Mucosa of descending colon (tissue), 3 donors: ENCODE data around the gene ANK3. TPM values are rescaled to one million over a fixed set of nuclear protein-coding genes. Genes with fewer than 3 reads are reported as not detected.
"Not testable (repeated sequence)": the region's sequence is repeated elsewhere in the genome, so short reads cannot be mapped to it uniquely, and the experiment has no call there.

Source experiments
- ATAC-seq: fragments of 200-7000 bp; cut with Tn5 transposase; one replicate; pipeline ENCODE4 v1.9.1; 2020; ENCODE audit warnings: mild to moderate bottlenecking, moderate library complexity
- DNase-seq, 3 donors: peaks; one replicate each; pipeline ENCODE4 v3.0.0-alpha.2; 2020
- H3K36me3 ChIP-seq: fragments of 200-600 bp; one replicate; pipeline ENCODE4 v1.8.0; 2021; ENCODE audit warnings: low read depth, mild to moderate bottlenecking
- H3K4me1 ChIP-seq: fragments of 200-600 bp; one replicate; pipeline ENCODE4 v1.8.0; 2021; ENCODE audit warnings: low read depth, mild to moderate bottlenecking
- H3K4me3 ChIP-seq: fragments of 200-600 bp; one replicate; pipeline ENCODE4 v1.8.0; 2021; ENCODE audit warnings: mild to moderate bottlenecking
- H3K9me3 ChIP-seq: fragments of 200-600 bp; one replicate; pipeline ENCODE4 v1.8.0; 2021; ENCODE audit warnings: mild to moderate bottlenecking
- intact Hi-C, 2 donors: fragments of 100-400 bp; cut with DNase I in 1 of 2; cut with micrococcal nuclease in 1 of 2; formaldehyde crosslinking; loops; one replicate each; pipeline versions ENCODE4 v1.11.0 to v1.11.1; 2022; cut with DNase I, micrococcal nuclease
- total RNA-seq, 3 donors: library from RNA; stranded (reverse); fragmentation: NEBNext Ultra II Directional in 2 of 3; extraction: Animal tissue kit (Norgen Biotek cat#: 25700) in 2 of 3; gene quantifications; one replicate each; pipeline versions ENCODE4 v1.2.1 to v1.2.4, GENCODE V29; 2021 to 2023
- TF ChIP-seq, protein P1 (sequence below): fragments of 200-600 bp; IDR thresholded peaks from one replicate; pipeline ENCODE4 v1.8.0; 2022; ENCODE audit warnings: antibody characterized with exemption, mild to moderate bottlenecking
- donor health status: DM: no; HTN: no; CAD: no; lungs with moderate emphysema.
- donor health status: DM: no; HTN: no; CAD: no.
- donor health status: DM: no; HTN: yes; CAD: no.

ANK3 gene
- total RNA-seq, 3 donors from 2014 or later = 67.7 to 145 (median 74.0) TPM

DNA sequence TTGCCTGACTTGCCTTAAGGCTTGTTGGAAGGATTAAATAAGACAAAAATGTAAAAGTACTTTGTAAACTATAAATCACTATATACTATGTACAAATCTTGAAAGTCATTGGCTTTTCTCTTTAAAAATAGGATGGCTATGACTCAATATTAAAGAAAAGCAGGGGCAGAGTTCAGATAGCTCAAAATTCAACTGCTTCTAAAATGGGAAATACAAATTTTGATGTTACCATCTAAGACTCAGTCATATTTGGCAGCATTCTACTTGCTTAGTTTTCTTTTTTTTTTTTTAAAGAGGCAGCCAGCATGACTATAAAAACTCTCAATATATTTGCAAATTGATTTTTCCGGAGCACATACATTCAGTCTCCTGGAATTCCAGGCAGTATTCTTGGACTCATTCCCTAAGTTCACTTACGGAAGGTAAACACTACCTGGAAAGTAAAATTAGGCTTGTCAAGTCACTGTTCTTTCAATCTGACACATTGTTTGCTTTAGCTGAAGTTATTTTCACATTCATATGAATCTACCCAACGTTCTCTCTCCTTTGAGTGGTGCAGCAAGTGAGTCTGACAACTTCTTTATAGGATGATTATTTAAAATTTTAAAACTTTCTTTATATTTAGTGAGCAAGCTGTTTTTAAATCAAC is 349.5 kb downstream of the ANK3 start:
- no peaks in the 10 kb centered on the region for H3K36me3 ChIP-seq
- no peak overlapping the region for H3K4me3 ChIP-seq
- peak; percentile 44 for ATAC-seq
- H3K9me3 ChIP-seq = no peaks in the 10 kb centered on the region
- no peak for DNase-seq
- TF ChIP-seq, protein P1, sequence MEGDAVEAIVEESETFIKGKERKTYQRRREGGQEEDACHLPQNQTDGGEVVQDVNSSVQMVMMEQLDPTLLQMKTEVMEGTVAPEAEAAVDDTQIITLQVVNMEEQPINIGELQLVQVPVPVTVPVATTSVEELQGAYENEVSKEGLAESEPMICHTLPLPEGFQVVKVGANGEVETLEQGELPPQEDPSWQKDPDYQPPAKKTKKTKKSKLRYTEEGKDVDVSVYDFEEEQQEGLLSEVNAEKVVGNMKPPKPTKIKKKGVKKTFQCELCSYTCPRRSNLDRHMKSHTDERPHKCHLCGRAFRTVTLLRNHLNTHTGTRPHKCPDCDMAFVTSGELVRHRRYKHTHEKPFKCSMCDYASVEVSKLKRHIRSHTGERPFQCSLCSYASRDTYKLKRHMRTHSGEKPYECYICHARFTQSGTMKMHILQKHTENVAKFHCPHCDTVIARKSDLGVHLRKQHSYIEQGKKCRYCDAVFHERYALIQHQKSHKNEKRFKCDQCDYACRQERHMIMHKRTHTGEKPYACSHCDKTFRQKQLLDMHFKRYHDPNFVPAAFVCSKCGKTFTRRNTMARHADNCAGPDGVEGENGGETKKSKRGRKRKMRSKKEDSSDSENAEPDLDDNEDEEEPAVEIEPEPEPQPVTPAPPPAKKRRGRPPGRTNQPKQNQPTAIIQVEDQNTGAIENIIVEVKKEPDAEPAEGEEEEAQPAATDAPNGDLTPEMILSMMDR = no peak
- intact Hi-C loops = no loop called here
- peaks cover 26% of the 10 kb centered on the region for H3K4me1 ChIP-seq

DNA sequence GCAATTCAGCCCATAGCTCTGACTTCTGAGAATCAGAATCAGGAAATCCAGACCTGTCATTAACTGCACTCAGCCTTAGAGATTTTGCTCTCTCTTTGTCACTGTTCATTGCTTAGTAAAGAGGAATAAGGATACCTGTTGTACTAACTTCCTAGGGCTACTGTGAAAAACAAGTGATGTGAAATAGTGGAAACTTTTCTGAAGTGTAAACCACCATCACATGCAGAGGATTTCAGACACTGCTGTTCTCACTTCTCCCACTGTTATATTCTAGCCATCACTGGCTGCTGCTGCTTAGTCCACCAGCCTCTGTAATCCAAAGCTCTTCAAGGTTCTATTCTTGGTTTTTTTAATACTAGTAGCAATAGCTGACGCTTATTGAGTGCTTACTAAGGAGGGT is 353.7 kb downstream of the ANK3 start:
- ATAC-seq (no peak), DNase-seq (no peak)
- H3K4me3 ChIP-seq = no peak overlapping the region
- no peaks in the 10 kb centered on the region for H3K36me3 ChIP-seq
- no peaks in the 10 kb centered on the region for H3K9me3 ChIP-seq
- intact Hi-C loops = loop anchor here in 1 of 2 donors (10.0 kb wide), 2 partner anchors 201 to 411 kb away; no protein-coding TSS in a partner anchor
- H3K4me1 ChIP-seq = peaks cover 8% of the 10 kb centered on the region
- TF ChIP-seq, protein P1 = no peak

GRCh38 chr10:60035375-60035774 is 354.3 kb downstream of the ANK3 start:
- intact Hi-C loops = loop anchor here in 1 of 2 donors (10.0 kb wide), 2 partner anchors 201 to 411 kb away; no protein-coding TSS in a partner anchor
- not testable (repeated sequence) for H3K4me3 ChIP-seq, H3K36me3 ChIP-seq, ATAC-seq, H3K9me3 ChIP-seq, DNase-seq, H3K4me1 ChIP-seq

DNA sequence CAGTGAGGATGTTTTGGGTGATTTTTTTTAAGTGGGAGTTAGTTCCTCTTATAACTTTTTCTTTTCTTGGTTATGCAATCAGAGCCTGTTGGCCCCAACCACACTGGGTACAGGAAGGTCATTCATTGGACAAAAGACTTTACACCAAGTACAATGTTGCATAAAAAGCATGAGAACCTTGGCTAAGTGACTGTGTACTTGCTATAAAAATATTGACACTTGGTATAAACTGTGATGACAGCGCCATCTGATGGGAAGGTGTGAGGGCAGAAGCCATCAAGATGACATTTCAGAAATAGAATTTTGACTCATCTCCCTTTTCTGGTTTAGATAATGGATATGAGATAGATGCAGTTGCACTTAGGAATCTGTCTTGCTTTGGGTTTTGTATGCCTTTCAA is 357.0 kb downstream of the ANK3 start:
- TF ChIP-seq, protein P1 = no peak
- peak; percentile 87 for ATAC-seq

GRCh38 chr10:60031664-60032063 is 358.0 kb downstream of the ANK3 start:
- TF ChIP-seq, protein P1 = no peak
- Histone ChIP-seq H3K9me3 (no peaks in the 10 kb centered on the region), H3K36me3 (no peaks in the 10 kb centered on the region), H3K4me1 (no peaks in the 10 kb centered on the region), H3K4me3 (no peak overlapping the region)
- intact Hi-C loops = loop anchor here in 1 of 2 donors (10.0 kb wide), 2 partner anchors 197 to 407 kb away; no protein-coding TSS in a partner anchor
- ATAC-seq (peak; percentile 23), DNase-seq (no peak)

More for the DNA sequence above, 357.0 kb downstream of the ANK3 start:
- no peaks in the 10 kb centered on the region for H3K4me1 ChIP-seq
- intact Hi-C loops = loop anchor here in 1 of 2 donors (10.0 kb wide), 2 partner anchors 198 to 408 kb away; no protein-coding TSS in a partner anchor
- peak in 1 of 3 donors; percentile 89 for DNase-seq
- H3K9me3 ChIP-seq = no peaks in the 10 kb centered on the region
- H3K4me3 ChIP-seq = no peak overlapping the region
- no peaks in the 10 kb centered on the region for H3K36me3 ChIP-seq

- DNase-seq = no peak
- no peak for ATAC-seq
- intact Hi-C loops = loop anchor here in 1 of 2 donors (10.0 kb wide), 2 partner anchors 196 to 406 kb away; no protein-coding TSS in a partner anchor
- Histone ChIP-seq H3K36me3 (no peaks in the 10 kb centered on the region), H3K9me3 (no peaks in the 10 kb centered on the region), H3K4me3 (no peak overlapping the region), H3K4me1 (no peaks in the 10 kb centered on the region)
- TF ChIP-seq, protein P1 = no peak
These were observed 358.5 kb downstream of the ANK3 start for GRCh38 chr10:60031183-60031582.
